Activated CD4-positive, alpha-beta T cell treated with anti-CD3 and anti-CD28 coated beads for 1 hour (primary cell): ENCODE data around the gene LAT.

Source experiments
- DNase-seq: peaks from one replicate; pipeline ENCODE4 v3.0.0-alpha.2; 2020

LAT gene

DNA sequence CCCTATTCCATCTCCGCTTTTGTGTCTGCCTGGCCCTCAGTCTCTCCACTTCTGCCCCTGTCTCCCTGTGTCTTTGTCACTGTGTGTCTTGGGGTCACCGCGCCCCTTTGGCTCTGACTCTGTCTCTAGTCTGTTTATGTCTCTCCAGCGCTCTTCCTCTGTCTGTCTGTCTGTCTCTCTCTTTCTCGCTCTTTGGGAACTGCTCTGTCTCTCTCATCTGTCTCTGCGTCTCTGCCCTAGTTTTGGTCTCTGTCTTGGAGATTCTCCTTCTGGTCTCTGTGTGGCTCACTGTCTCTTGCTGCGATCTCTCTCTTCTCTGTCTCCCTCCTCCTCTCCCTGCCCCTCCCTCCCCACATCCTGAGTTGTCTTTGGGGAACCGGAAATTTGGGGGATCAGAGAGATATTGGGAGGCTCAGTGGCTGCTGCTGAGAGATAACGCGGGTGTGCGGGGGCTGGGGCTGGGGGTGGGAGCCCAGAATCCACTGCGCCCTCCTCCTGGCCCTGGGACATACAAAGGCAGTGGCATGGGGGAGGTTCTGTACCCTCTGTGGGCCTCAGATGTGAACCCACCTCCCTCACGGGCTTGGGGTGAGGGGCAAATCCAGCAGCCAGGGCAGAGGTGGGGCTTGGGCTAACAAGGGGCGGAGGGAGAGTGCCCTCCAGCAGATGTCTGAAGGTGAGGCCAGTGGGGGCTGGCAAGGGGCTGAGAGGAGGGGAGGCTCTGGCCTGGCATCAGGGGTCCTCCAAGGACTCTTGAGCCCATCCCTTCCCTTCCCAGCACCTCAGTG, 24.4 kb downstream of the LAT start:
- no peak for DNase-seq

DNA sequence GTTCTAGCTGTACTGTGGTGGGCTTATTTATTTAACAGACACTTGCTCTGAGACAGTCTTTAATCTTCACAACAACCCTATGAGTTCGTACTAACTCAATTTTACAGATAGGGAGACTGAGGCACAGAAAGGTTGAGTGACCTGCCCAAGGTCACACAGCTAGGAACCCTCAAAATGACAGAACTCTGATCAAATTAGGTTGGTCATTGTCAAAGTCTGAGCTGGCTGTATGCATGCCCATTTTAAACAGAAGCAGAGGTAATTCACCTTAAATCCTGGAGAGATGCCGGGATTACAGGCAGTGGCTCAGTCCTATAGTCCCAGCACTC, 24.9 kb downstream of the LAT start:
- no peak for DNase-seq

- no peak for DNase-seq
These were observed 26.3 kb downstream of the LAT start for GRCh38 chr16:29011112-29011511.

- DNase-seq = no peak
These were observed 27.0 kb downstream of the LAT start for GRCh38 chr16:29011851-29012250.

DNA sequence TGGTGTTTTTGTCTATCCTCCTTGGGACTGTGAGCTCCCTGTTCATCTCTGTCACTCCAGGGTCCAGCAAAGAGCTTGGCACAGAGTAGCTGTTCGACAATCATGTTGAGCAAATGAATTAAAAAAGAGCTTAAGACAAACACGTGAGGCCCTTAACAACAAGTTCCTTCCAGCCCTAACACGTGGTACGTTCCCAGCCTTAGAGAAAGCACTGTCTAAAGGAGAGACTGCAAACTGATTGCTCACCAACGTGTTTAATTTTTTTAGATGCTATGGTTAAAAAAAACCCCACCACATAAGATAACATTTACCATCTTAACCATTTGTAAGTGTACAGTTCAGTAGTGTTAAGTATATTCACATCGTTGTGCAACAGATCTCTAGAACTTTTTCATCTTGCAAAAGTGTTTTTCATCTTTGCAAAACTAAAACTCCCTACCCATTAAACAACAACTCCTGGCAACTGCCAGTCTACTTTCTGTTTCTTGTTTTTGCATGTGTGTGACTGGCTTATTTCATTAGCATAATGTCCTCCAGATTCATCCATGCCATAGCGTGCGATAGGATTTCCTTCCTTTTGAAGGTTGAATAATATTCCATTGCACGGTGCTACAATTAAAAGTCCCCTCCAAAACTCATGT, 28.2 kb downstream of the LAT start:
- DNase-seq = no peak

DNA sequence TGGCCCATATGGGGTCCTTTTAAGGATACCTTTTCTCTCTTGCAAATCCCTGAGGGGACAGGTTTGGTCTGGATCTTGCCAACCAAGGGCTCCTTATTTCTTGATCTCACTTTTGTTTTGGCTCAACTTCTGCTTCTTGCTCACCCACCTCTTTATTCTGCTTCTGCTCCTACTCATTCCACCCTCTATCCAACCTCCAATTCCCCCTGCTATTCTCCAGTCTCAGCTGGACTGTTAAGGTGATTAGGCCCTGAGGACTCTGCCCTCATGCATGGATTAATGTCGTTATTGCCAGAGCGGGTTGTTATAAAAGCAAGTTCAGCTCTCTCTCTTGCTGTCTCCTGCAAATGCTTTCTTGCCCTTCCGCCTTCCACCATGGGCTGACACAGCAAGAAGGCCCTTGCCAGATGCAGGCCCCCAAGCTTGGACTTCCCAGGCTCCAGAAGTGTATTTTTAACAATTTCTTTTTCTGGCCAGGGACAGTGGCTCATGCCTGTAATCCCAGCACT, 29.8 kb downstream of the LAT start:
- DNase-seq = no peak

GRCh38 chr16:29022196-29022595, 37.3 kb downstream of the LAT start:
- DNase-seq = no peak

- no peak for DNase-seq
These were observed 38.7 kb downstream of the LAT start for GRCh38 chr16:29023279-29024277.

- no peak for DNase-seq
These were observed 39.4 kb downstream of the LAT start for GRCh38 chr16:29024278-29024677.

- DNase-seq = no peak
These were observed 40.4 kb downstream of the LAT start for GRCh38 chr16:29025218-29025617.

GRCh38 chr16:29025735-29026134, 40.9 kb downstream of the LAT start:
- no peak for DNase-seq

- no peak for DNase-seq
These were observed 43.8 kb downstream of the LAT start for GRCh38 chr16:29028457-29029167.

- DNase-seq = peak; percentile 71
These were observed 44.5 kb downstream of the LAT start for GRCh38 chr16:29029168-29029994.

GRCh38 chr16:29030086-29030840, 45.4 kb downstream of the LAT start:
- DNase-seq = no peak
